GM12878 (cell line): Measurements from ENCODE around the gene NECTIN1. TPM values are rescaled to one million over a fixed set of nuclear protein-coding genes. Genes with fewer than 3 reads are reported as not detected.

Source experiments
- ATAC-seq: fragments of 200-7000 bp; cut with Tn5 transposase; 3 replicates; pipeline ENCODE4 v1.9.1; 2020; ENCODE audit warnings: mild to moderate bottlenecking, moderate library complexity
- BruUV-seq: library from RNA; stranded (reverse); fragments of 400-500 nt; replicated peaks from 2 replicates; lab custom pipeline; 2021; lab: Mats Ljungman, UMichigan
- CTCF ChIA-PET: fragments of 300-600 bp; sonication (Branson Sonifier 250); formaldehyde crosslinking; extraction: SDS; loops from one replicate; lab custom pipeline; 2021; ENCODE audit warnings: inconsistent platforms; lab: Yijun Ruan, JAX
- POLR2A ChIA-PET: fragments of 350-600 bp; formaldehyde crosslinking; extraction: SDS; loops from one replicate; lab custom pipeline; 2021; ENCODE audit warnings: inconsistent platforms; lab: Charles Lee
- RAD21 ChIA-PET: fragments of 300-600 bp; sonication (Branson Sonifier 250); formaldehyde crosslinking; loops from one replicate; lab custom pipeline; 2023; ENCODE audit warnings: antibody characterized with exemption; ENCODE audit not compliant: unreplicated experiment; lab: Charles Lee
- SMC1A ChIA-PET: fragments of 300-600 bp; sonication (Branson Sonifier 250); formaldehyde crosslinking; loops from one replicate; lab custom pipeline; 2023; ENCODE audit not compliant: unreplicated experiment, uncharacterized antibody; lab: Charles Lee
- DNase-seq: peaks from one replicate; pipeline ENCODE4 v3.0.0-alpha.2; 2011; ENCODE audit warnings: low read depth, low spot score
- FAIRE-seq: peaks from 3 replicates; lab custom pipeline; 2011; peaks lifted over from hg19 to GRCh38; lab: Jason Lieb, UNC
- H2AFZ ChIP-seq: 2 replicates; pipeline ENCODE4 v1.6.0; 2011; ENCODE audit warnings: low read depth, low read length, control low read depth; ENCODE audit not compliant: control insufficient read depth
- H3K27ac ChIP-seq: 2 replicates; pipeline ENCODE4 v1.5.1; 2011; ENCODE audit warnings: control low read depth; ENCODE audit not compliant: control insufficient read depth, insufficient read depth
- H3K27me3 ChIP-seq, 2 experiments: replicated peaks in 1 of 2; 2 replicates each; pipeline versions ENCODE4 v1.6.0 to v1.6.1; 2011; ENCODE audit warnings: low read length in 1 of 2; ENCODE audit not compliant: control insufficient read depth in 2 of 2, insufficient read depth in 2 of 2
- H3K36me3 ChIP-seq, 2 experiments: 2 replicates each; pipeline ENCODE4 v1.5.1; 2011; ENCODE audit warnings: low read length in 1 of 2; ENCODE audit not compliant: control insufficient read depth in 2 of 2, insufficient read depth in 2 of 2
- H3K4me1 ChIP-seq: 2 replicates; pipeline ENCODE4 v1.6.1; 2011; ENCODE audit warnings: mild to moderate bottlenecking, low read length, moderate library complexity, mixed read lengths; ENCODE audit not compliant: control insufficient read depth, insufficient read depth
- H3K4me2 ChIP-seq: 2 replicates; pipeline ENCODE4 v1.6.0; 2011; ENCODE audit warnings: control low read depth; ENCODE audit not compliant: control insufficient read depth, insufficient read depth
- H3K4me3 ChIP-seq: fragments of 200-600 bp; sonication (generic); 2 replicates; pipeline ENCODE4 v1.5.1; 2016
- H3K79me2 ChIP-seq: 2 replicates; pipeline ENCODE4 v1.6.0; 2011; ENCODE audit warnings: low read length; ENCODE audit not compliant: control insufficient read depth, insufficient read depth
- H3K9ac ChIP-seq: 2 replicates; pipeline ENCODE4 v1.8.0; 2011; ENCODE audit warnings: low read length, control low read depth, mixed read lengths; ENCODE audit not compliant: control insufficient read depth, insufficient read depth
- H3K9me3 ChIP-seq: replicated peaks from 3 replicates; pipeline ENCODE4 v1.5.1; 2011; ENCODE audit warnings: mild to moderate bottlenecking, low read length; ENCODE audit not compliant: control insufficient read depth, insufficient read depth
- H4K20me1 ChIP-seq: 2 replicates; pipeline ENCODE4 v1.6.0; 2011; ENCODE audit not compliant: control insufficient read depth, insufficient read depth
- SPI1 ChIP-seq: IDR thresholded peaks from 2 replicates; pipeline ENCODE4 v1.6.1; 2011; ENCODE audit warnings: low read depth, mild to moderate bottlenecking, low read length, moderate library complexity, borderline replicate concordance; ENCODE audit not compliant: insufficient read depth
- WGBS: methylation state at CpG from one replicate; pipeline ENCODE4 v1.1.6; 2016; ENCODE audit warnings: low lambda C conversion rate; ENCODE audit not compliant: insufficient replicate concordance, insufficient coverage; ENCODE audit errors: missing lambda C conversion rate; 5-methylcytosine and 5-hydroxymethylcytosine counted together
- in situ Hi-C: fragments of 300-500 bp; cut with MboI; formaldehyde crosslinking; loops from 9 replicates; pipeline ENCODE4 v1.14.3; 2018; ENCODE audit warnings: mixed read lengths
- intact Hi-C: fragments of 100-400 bp; cut with micrococcal nuclease; formaldehyde crosslinking; loops from one replicate; pipeline ENCODE4 v1.14.2; 2022; ENCODE audit not compliant: unreplicated experiment
- polyA plus RNA-seq, 11 experiments: library from polyadenylated mRNA; depleted of rRNA in 4 of 11; unstranded in 6 of 11; stranded (reverse) in 5 of 11; fragments of >200 nt; fragmentation: Nextera tagmentation in 4 of 11; fragmentation: Illumina TruSeq in 1 of 11; extraction: Ambion mirVana in 4 of 11; extraction: Trizol in 1 of 11; gene quantifications; 1 replicate in 1 of 11; 2 replicates in 10 of 11; pipeline versions ENCODE4 v1.2.1 to v1.2.3, GENCODE V29; 2011 to 2016; ENCODE audit warnings: inconsistent platforms in 2 of 11, missing spikeins in 2 of 11, low read depth in 1 of 11
- total RNA-seq, 4 experiments: library from RNA; depleted of rRNA in 3 of 4; stranded (reverse); fragments of >200 nt in 3 of 4; fragmentation: Illumina TruSeq in 1 of 4; extraction: Trizol in 1 of 4; gene quantifications; 2 replicates each; pipeline versions ENCODE4 v1.2.1 to v1.2.3, GENCODE V29; 2013 to 2021
- TF ChIP-seq, protein P1 (sequence below): fragments of 450-650 bp; IDR thresholded peaks from 2 replicates; pipeline ENCODE4 v1.6.1; 2017; ENCODE audit warnings: mild to moderate bottlenecking

NECTIN1 gene
- total and polyA plus RNA-seq, 10 of the 15 experiments (the other 5 are each of a cell fraction or from before 2014, with no cell fraction given): 0.97 to 9.2 (median 2.3) TPM

DNA sequence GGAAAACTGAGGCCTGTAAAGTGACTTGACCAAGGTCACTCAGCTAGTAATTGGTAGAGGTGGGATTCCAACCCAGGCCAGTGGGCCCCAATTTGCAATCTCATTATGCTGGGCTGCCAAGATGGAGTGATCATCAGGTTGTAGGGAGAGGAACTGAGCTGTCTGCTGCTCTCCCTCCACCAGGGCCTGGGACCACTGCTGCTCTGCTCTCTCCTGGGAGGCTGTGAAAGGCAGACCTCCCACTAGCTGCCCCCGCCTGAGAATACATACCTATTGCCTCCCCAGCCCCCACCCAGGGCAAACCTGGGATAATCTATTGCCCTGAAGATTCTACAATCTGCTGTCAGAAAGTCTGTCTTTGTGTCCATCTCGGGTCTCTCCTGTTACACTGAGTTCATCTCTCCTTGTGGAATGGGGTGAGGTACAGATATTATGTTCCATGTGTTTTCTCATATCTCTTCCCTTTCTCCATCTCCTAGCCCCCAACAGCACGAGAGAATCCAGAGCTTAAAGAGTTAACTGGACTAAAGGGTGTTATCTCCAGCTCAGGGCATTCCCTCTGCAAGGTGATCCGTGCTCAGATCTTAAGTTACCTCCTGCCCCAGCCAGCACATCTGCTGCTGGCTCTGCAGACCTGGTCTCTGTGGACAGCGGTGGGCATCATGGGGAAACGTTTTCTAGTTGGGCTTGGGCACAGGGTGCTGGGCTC lies 5.6 kb downstream of the NECTIN1 start:
- peak; percentile 33; the same call in 1 of the 2 replicates for TF ChIP-seq SPI1
- TF ChIP-seq, protein P1, sequence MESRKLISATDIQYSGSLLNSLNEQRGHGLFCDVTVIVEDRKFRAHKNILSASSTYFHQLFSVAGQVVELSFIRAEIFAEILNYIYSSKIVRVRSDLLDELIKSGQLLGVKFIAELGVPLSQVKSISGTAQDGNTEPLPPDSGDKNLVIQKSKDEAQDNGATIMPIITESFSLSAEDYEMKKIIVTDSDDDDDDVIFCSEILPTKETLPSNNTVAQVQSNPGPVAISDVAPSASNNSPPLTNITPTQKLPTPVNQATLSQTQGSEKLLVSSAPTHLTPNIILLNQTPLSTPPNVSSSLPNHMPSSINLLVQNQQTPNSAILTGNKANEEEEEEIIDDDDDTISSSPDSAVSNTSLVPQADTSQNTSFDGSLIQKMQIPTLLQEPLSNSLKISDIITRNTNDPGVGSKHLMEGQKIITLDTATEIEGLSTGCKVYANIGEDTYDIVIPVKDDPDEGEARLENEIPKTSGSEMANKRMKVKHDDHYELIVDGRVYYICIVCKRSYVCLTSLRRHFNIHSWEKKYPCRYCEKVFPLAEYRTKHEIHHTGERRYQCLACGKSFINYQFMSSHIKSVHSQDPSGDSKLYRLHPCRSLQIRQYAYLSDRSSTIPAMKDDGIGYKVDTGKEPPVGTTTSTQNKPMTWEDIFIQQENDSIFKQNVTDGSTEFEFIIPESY: no peak
- intact Hi-C loops: no loop called here
- no TSS peak for BruUV-seq
- Histone ChIP-seq H3K36me3 (no peaks in the 10 kb centered on the region; a peak in 2 of 4 replicates), H3K9me3 (no peaks in the 10 kb centered on the region), H3K4me3 (no peak overlapping the region), H2AFZ (no peak overlapping the region), H3K4me2 (no peak overlapping the region), H4K20me1 (no peaks in the 10 kb centered on the region), H3K27ac (no peak overlapping the region), H3K4me1 (peaks cover 25% of the 10 kb centered on the region), H3K9ac (no peak overlapping the region), H3K27me3 (peaks cover 0 to 4% of the 10 kb centered on the region in 2 experiments; a peak in 2 of 4 replicates), H3K79me2 (peaks cover 15% of the 10 kb centered on the region)
- POLR2A ChIA-PET: interaction anchor here (1.0 to 7.3 kb wide), 2 partner anchors 30 to 49 kb away, joined by 3 to 74 read pairs; no protein-coding TSS in a partner anchor
- in situ Hi-C loops: no loop called here
- CTCF ChIA-PET: interaction anchor here (0.8 to 10.3 kb wide), 6 partner anchors 9 to 400 kb away, joined by 3 to 214 read pairs (median 5); no protein-coding TSS in a partner anchor
- FAIRE-seq (no peak), DNase-seq (no peak), ATAC-seq (0 out of 3 replicates have a peak, but pooled peaks have one; percentile 15)
- RAD21 ChIA-PET: interaction anchor here (0.6 to 9.2 kb wide), 4 partner anchors 29 to 55 kb away, joined by 3 to 192 read pairs (median 10); no protein-coding TSS in a partner anchor
- 4% methylated on average over 6 of the region's 6 CpGs for WGBS
- SMC1A ChIA-PET: interaction anchor here (0.9 to 4.0 kb wide), 4 partner anchors 8 to 49 kb away, joined by 3 to 33 read pairs (median 4); no protein-coding TSS in a partner anchor
